ENCODE results near the gene ADO. TPM values are rescaled to one million over a fixed set of nuclear protein-coding genes. Genes with fewer than 3 reads are reported as not detected.
A peak's percentile ranks its signal among the peaks of the same experiment; 100 is the strongest.

The ADO gene
- total and polyA plus RNA-seq, 10 of the 15 experiments (the other 5 are each of a cell fraction or from before 2014, with no cell fraction given), result 4.3 to 44.6 (median 18.7) TPM

DNA sequence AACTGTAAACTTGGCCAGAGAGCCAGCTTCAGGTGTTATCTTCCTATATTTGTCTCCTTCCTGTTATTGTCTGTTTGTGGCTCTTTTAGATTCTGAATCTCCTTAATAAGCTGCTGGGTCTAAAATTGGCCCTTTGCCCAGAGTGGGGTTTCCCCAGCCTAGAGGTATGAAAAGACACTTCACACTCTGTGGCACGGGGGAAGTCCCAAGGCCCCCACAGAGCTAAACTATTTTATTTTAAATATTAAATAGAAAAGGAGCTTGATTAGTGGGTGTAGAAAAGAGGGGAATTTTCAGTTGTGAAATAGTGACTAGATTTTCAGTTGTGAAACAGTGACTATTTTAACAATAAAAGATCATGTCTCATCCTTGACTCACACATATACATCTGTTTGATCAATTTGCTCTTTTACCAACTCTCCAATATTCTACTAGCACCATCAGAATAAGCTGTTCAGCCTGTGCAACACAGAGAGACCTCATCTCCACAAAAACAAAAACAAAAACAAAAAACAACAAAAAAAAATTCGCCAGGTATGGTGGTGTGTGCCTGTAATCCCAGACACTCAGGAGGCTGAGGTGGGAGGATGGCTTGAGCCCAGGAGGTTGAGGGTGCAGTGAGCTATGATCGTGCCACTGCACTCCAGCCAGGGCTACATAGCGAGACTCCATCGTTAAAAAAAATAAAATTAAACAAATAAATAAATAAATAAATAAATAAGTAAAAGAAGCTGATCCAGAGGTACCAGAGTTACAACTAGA, 24.9 kb upstream of the ADO start:
- H3K36me3 ChIP-seq (ENCODE audit: control insufficient read depth in 2 of 2, insufficient read depth in 2 of 2, low read length in 1 of 2), result no peaks in the 10 kb centered on the region
- RAD21 ChIA-PET (ENCODE audit: unreplicated experiment), result interaction anchor here (0.7 to 4.8 kb wide), 35 partner anchors 10 to 323 kb away, joined by 3 to 101 read pairs (median 5); partner anchors contain the start of genes ADO and EGR2
- FAIRE-seq (peak; percentile 92), DNase-seq (ENCODE audit: low read depth, low spot score) (peak; percentile 84), ATAC-seq (peak; percentile 96)
- POLR2A ChIA-PET, result interaction anchor here (0.7 to 3.5 kb wide), 17 partner anchors 9 to 148 kb away, joined by 3 to 20 read pairs (median 7); partner anchors contain the start of genes ADO and EGR2
- peak overlapping the region; percentile 75; the same call in 1 of the 2 replicates for H3K27ac ChIP-seq (ENCODE audit: control insufficient read depth, insufficient read depth)
- H3K79me2 ChIP-seq (ENCODE audit: control insufficient read depth, insufficient read depth, low read length), result no peaks in the 10 kb centered on the region
- H3K4me1 ChIP-seq (ENCODE audit: control insufficient read depth, insufficient read depth, low read length), result peaks cover 23% of the 10 kb centered on the region
- H3K4me2 ChIP-seq (ENCODE audit: control insufficient read depth, insufficient read depth), result peak overlapping the region; percentile 69
- H2AFZ ChIP-seq (ENCODE audit: control insufficient read depth, low read depth, low read length), result no peak overlapping the region
- SMC1A ChIA-PET (ENCODE audit: uncharacterized antibody, unreplicated experiment), result interaction anchor here (0.6 to 5.0 kb wide), 41 partner anchors 9 to 358 kb away, joined by 3 to 85 read pairs (median 6); partner anchors contain the start of genes ADO and EGR2
- H3K9me3 ChIP-seq (replicated peaks; ENCODE audit: control insufficient read depth, insufficient read depth, low read length), result no peaks in the 10 kb centered on the region; the same call in 2 of the 3 replicates
- CTCF ChIA-PET, result interaction anchor here (0.6 to 2.6 kb wide), 24 partner anchors 9 to 168 kb away, joined by 3 to 11 read pairs (median 6); partner anchors contain the start of genes ADO and EGR2
- H3K4me3 ChIP-seq, result no peak overlapping the region
- H3K27me3 ChIP-seq (replicated peaks in 1 of 2; ENCODE audit: control insufficient read depth in 2 of 2, insufficient read depth in 2 of 2, low read length in 1 of 2), result no peaks in the 10 kb centered on the region
- BruUV-seq (replicated peaks), result no TSS peak
- H4K20me1 ChIP-seq (ENCODE audit: control insufficient read depth, insufficient read depth), result no peaks in the 10 kb centered on the region
- no peak overlapping the region for H3K9ac ChIP-seq (ENCODE audit: control insufficient read depth, insufficient read depth, low read length)
- intact Hi-C loops (cut with micrococcal nuclease; ENCODE audit: unreplicated experiment) (loop anchor here (1.0 to 2.0 kb wide), 3 partner anchors 31 to 126 kb away; no protein-coding TSS in a partner anchor), in situ Hi-C loops (cut with MboI) (no loop called here)
- WGBS (ENCODE audit: insufficient coverage, insufficient replicate concordance, low lambda C conversion rate, missing lambda C conversion rate), result 65% methylated on average over 5 of the region's 5 CpGs
- TF ChIP-seq BCL11A (IDR thresholded peaks at IDR 0.05; ENCODE audit: low read depth, low read length) (peak; percentile 78), CBX5 (IDR thresholded peaks at IDR 0.05; ENCODE audit: low read depth) (0 out of 2 replicates have a peak, but pooled peaks have one; percentile 74), ZNF274 (IDR thresholded peaks at IDR 0.05; ENCODE audit: insufficient read depth, insufficient read length) (no peak), CHD4 (IDR thresholded peaks at IDR 0.05) (no peak), PAX5 (IDR thresholded peaks at IDR 0.05; ENCODE audit: borderline replicate concordance, low read depth, low read length) (peak; percentile 39; the same call in 1 of the 2 replicates), CBX3 (IDR thresholded peaks at IDR 0.05; ENCODE audit: borderline replicate concordance, low read depth) (no peak), ZSCAN29 (IDR thresholded peaks at IDR 0.05) (no peak), IKZF1 (conservative IDR thresholded peaks at IDR 0.05) (peak; percentile 87), GATAD2B (conservative IDR thresholded peaks at IDR 0.05; ENCODE audit: low read depth) (0 out of 2 replicates have a peak, but pooled peaks have one; percentile 9), IKZF2 (IDR thresholded peaks at IDR 0.05) (peak; percentile 89 to 91), CREM (IDR thresholded peaks at IDR 0.05; ENCODE audit: low read depth) (peak; percentile 67), TBL1XR1 (IDR thresholded peaks at IDR 0.05; ENCODE audit: low read depth, low read length) (peak; percentile 92), RBBP5 (conservative IDR thresholded peaks at IDR 0.05) (no peak)
- TF ChIP-seq, protein P1, sequence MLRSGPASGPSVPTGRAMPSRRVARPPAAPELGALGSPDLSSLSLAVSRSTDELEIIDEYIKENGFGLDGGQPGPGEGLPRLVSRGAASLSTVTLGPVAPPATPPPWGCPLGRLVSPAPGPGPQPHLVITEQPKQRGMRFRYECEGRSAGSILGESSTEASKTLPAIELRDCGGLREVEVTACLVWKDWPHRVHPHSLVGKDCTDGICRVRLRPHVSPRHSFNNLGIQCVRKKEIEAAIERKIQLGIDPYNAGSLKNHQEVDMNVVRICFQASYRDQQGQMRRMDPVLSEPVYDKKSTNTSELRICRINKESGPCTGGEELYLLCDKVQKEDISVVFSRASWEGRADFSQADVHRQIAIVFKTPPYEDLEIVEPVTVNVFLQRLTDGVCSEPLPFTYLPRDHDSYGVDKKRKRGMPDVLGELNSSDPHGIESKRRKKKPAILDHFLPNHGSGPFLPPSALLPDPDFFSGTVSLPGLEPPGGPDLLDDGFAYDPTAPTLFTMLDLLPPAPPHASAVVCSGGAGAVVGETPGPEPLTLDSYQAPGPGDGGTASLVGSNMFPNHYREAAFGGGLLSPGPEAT (IDR thresholded peaks at IDR 0.05; ENCODE audit: low read depth), result peak; percentile 94
- TF ChIP-seq, protein P2, sequence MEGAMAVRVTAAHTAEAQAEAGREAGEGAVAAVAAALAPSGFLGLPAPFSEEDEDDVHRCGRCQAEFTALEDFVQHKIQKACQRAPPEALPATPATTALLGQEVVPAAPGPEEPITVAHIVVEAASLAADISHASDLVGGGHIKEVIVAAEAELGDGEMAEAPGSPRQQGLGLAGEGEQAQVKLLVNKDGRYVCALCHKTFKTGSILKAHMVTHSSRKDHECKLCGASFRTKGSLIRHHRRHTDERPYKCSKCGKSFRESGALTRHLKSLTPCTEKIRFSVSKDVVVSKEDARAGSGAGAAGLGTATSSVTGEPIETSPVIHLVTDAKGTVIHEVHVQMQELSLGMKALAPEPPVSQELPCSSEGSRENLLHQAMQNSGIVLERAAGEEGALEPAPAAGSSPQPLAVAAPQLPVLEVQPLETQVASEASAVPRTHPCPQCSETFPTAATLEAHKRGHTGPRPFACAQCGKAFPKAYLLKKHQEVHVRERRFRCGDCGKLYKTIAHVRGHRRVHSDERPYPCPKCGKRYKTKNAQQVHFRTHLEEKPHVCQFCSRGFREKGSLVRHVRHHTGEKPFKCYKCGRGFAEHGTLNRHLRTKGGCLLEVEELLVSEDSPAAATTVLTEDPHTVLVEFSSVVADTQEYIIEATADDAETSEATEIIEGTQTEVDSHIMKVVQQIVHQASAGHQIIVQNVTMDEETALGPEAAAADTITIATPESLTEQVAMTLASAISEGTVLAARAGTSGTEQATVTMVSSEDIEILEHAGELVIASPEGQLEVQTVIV (IDR thresholded peaks at IDR 0.05; ENCODE audit: borderline replicate concordance, partially characterized antibody), result no peak
- TF ChIP-seq, protein P3, sequence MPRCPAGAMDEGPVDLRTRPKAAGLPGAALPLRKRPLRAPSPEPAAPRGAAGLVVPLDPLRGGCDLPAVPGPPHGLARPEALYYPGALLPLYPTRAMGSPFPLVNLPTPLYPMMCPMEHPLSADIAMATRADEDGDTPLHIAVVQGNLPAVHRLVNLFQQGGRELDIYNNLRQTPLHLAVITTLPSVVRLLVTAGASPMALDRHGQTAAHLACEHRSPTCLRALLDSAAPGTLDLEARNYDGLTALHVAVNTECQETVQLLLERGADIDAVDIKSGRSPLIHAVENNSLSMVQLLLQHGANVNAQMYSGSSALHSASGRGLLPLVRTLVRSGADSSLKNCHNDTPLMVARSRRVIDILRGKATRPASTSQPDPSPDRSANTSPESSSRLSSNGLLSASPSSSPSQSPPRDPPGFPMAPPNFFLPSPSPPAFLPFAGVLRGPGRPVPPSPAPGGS (IDR thresholded peaks at IDR 0.05; ENCODE audit: borderline replicate concordance, insufficient read depth, low read depth, low read length, poor library complexity, severe bottlenecking), result peak; percentile 67
- TF ChIP-seq, protein P4, sequence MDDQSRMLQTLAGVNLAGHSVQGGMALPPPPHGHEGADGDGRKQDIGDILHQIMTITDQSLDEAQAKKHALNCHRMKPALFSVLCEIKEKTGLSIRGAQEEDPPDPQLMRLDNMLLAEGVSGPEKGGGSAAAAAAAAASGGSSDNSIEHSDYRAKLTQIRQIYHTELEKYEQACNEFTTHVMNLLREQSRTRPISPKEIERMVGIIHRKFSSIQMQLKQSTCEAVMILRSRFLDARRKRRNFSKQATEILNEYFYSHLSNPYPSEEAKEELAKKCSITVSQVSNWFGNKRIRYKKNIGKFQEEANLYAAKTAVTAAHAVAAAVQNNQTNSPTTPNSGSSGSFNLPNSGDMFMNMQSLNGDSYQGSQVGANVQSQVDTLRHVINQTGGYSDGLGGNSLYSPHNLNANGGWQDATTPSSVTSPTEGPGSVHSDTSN (IDR thresholded peaks at IDR 0.05; ENCODE audit: insufficient replicate concordance, low read depth, low read length), result no peak
